K562 (cell line): ENCODE data around the gene GAB2. TPM values are rescaled to one million over a fixed set of nuclear protein-coding genes. Genes with fewer than 3 reads are reported as not detected.

ENCODE experiments used
- DIDO1 ChIP-seq: fragments of 450-650 bp; IDR thresholded peaks from 2 replicates; pipeline ENCODE4 v1.6.1; 2016; ENCODE audit warnings: low read depth, missing biosample characterization, missing genetic modification characterization
- DMBX1 ChIP-seq: fragments of 250-450 bp; sonication (Bioruptor Pico); IDR thresholded peaks from 2 replicates; pipeline ENCODE4 v1.8.0; 2022; ENCODE audit warnings: inconsistent platforms, mild to moderate bottlenecking, moderate library complexity, borderline replicate concordance
- NBN ChIP-seq: fragments of 450-650 bp; IDR thresholded peaks from 2 replicates; pipeline ENCODE4 v1.6.1; 2016; ENCODE audit warnings: low read depth, mild to moderate bottlenecking
- NFE2 ChIP-seq: IDR thresholded peaks from 2 replicates; pipeline ENCODE4 v1.6.1; 2014; ENCODE audit warnings: antibody characterized with exemption, low read depth
- NUFIP1 ChIP-seq: fragments of 450-650 bp; IDR thresholded peaks from 2 replicates; pipeline ENCODE4 v1.6.1; 2018; ENCODE audit not compliant: partially characterized antibody
- ZNF407 ChIP-seq: fragments of 450-650 bp; IDR thresholded peaks from 2 replicates; pipeline ENCODE4 v1.6.1; 2016; ENCODE audit warnings: low read depth
- ZNF41 ChIP-seq: fragments of 250-450 bp; sonication (Bioruptor Pico); conservative IDR thresholded peaks from 2 replicates; pipeline ENCODE4 v1.4.0; 2020; ENCODE audit warnings: mild to moderate bottlenecking
- ZNF507 ChIP-seq: conservative IDR thresholded peaks from 2 replicates; pipeline ENCODE4 v1.6.1; 2017; ENCODE audit warnings: missing genetic modification characterization, missing compliant biosample characterization
- ZNF76 ChIP-seq: fragments of 250-450 bp; sonication (Bioruptor Pico); IDR thresholded peaks from 2 replicates; pipeline ENCODE4 v1.4.0; 2020; ENCODE audit warnings: mild to moderate bottlenecking, moderate library complexity, borderline replicate concordance
- polyA plus RNA-seq, 8 experiments: library from polyadenylated mRNA; depleted of rRNA in 4 of 8; stranded (reverse) in 5 of 8; unstranded in 3 of 8; fragments of >200 nt; fragmentation: Nextera tagmentation in 2 of 8; fragmentation: Illumina TruSeq in 1 of 8; extraction: Ambion mirVana in 2 of 8; extraction: Trizol in 1 of 8; gene quantifications; 2 replicates each; pipeline versions ENCODE4 v1.2.1 to v1.2.3, GENCODE V29; 2011 to 2014; ENCODE audit warnings: inconsistent platforms in 1 of 8, missing spikeins in 1 of 8
- total RNA-seq, 7 experiments: library from RNA; depleted of rRNA in 6 of 7; stranded (reverse); fragments of >200 nt in 6 of 7; fragmentation: Illumina TruSeq in 2 of 7; extraction: Trizol in 2 of 7; gene quantifications; 2 replicates each; pipeline versions ENCODE4 v1.2.1 to v1.2.3, GENCODE V29; 2011 to 2021; ENCODE audit warnings: low replicate concordance in 1 of 7
- TF ChIP-seq, protein P1 (sequence below): fragments of 450-650 bp; IDR thresholded peaks from 2 replicates; pipeline ENCODE4 v1.6.1; 2018; ENCODE audit warnings: mild to moderate bottlenecking, low read depth; ENCODE audit not compliant: partially characterized antibody
- TF ChIP-seq, protein P2 (sequence below): fragments of 250-450 bp; sonication (Bioruptor Pico); IDR thresholded peaks from 2 replicates; pipeline ENCODE4 v1.5.1; 2021; ENCODE audit warnings: mild to moderate bottlenecking
- TF ChIP-seq, protein P3 (sequence below): sonication (generic); formaldehyde crosslinking; IDR thresholded peaks from 2 replicates; pipeline ENCODE4 v1.9.0; 2022; ENCODE audit warnings: mild to moderate bottlenecking, missing genetic modification reagents

The GAB2 gene
- total and polyA plus RNA-seq, 9 of the 15 experiments (the other 6 are each of a cell fraction or from before 2014, with no cell fraction given) = 2.3 to 35.2 (median 16.1) TPM

DNA sequence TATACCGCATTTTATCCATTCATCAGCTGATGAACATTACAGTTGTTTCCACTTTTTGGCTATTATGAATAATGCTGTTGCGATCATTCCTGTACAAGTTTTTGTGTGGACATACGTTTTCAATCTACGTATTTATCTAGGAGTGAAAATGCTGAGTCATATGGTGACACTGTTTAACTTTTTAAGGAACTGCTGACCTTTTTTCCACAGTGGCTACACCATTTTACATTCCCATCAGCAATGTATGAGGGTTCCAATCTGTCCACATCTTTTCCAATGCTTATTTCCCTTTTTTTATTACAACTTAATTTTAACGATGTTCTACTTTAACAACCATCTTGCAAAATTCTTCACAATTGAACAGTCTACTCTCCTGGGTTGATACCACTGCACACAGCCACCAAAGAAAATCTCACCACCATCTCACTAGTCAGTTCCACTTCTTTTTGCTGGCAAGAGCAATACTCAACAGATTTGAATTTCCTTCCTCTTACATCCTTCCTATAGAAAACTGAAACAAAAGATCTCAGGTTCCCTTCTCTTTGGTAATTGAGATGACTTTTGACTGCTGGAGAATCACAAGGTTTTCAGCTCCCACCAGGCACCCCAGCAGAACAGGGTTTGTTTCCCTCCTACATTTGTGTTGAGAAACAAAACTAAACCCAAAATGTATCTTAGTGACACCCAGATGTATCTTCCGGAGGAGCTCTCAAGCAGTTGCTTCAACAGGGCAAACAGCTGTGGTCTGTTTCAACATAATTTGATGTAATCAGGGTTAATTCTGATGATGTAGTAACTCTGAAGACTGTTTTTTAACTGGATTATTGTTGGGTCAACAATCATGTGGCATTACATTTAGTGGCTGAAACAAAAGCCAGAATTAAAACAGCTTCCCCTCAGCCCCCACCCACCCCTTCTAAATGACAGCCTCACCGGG lies 7.0 kb upstream of the GAB2 start (continued):
- TF ChIP-seq NFE2 (peak; percentile 99), ZNF407 (no peak), DIDO1 (tag) (no peak), DMBX1 (CRISPR knock-in tag) (no peak; the same call in 1 of the 2 replicates), NBN (no peak), NUFIP1 (no peak), ZNF76 (CRISPR knock-in tag) (no peak), ZNF507 (tag) (no peak), ZNF41 (CRISPR knock-in tag) (no peak)
- TF ChIP-seq, protein P1, sequence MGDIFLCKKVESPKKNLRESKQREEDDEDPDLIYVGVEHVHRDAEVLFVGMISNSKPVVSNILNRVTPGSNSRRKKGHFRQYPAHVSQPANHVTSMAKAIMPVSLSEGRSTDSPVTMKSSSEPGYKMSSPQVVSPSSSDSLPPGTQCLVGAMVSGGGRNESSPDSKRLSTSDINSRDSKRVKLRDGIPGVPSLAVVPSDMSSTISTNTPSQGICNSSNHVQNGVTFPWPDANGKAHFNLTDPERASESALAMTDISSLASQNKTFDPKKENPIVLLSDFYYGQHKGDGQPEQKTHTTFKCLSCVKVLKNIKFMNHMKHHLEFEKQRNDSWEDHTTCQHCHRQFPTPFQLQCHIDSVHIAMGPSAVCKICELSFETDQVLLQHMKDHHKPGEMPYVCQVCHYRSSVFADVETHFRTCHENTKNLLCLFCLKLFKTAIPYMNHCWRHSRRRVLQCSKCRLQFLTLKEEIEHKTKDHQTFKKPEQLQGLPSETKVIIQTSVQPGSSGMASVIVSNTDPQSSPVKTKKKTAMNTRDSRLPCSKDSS = no peak
- TF ChIP-seq, protein P2, sequence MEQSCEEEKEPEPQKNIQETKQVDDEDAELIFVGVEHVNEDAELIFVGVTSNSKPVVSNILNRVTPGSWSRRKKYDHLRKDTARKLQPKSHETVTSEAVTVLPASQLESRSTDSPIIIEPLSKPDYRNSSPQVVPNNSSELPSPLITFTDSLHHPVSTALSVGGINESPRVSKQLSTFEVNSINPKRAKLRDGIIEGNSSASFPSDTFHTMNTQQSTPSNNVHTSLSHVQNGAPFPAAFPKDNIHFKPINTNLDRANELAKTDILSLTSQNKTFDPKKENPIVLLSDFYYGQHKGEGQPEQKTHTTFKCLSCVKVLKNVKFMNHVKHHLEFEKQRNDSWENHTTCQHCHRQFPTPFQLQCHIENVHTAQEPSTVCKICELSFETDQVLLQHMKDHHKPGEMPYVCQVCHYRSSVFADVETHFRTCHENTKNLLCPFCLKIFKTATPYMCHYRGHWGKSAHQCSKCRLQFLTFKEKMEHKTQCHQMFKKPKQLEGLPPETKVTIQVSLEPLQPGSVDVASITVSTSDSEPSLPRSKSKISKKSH = no peak
- TF ChIP-seq, protein P3, sequence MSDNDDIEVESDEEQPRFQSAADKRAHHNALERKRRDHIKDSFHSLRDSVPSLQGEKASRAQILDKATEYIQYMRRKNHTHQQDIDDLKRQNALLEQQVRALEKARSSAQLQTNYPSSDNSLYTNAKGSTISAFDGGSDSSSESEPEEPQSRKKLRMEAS (CRISPR knock-in tag) = no peak
